ENCODE results near the gene RPS6KA4.

DNA sequence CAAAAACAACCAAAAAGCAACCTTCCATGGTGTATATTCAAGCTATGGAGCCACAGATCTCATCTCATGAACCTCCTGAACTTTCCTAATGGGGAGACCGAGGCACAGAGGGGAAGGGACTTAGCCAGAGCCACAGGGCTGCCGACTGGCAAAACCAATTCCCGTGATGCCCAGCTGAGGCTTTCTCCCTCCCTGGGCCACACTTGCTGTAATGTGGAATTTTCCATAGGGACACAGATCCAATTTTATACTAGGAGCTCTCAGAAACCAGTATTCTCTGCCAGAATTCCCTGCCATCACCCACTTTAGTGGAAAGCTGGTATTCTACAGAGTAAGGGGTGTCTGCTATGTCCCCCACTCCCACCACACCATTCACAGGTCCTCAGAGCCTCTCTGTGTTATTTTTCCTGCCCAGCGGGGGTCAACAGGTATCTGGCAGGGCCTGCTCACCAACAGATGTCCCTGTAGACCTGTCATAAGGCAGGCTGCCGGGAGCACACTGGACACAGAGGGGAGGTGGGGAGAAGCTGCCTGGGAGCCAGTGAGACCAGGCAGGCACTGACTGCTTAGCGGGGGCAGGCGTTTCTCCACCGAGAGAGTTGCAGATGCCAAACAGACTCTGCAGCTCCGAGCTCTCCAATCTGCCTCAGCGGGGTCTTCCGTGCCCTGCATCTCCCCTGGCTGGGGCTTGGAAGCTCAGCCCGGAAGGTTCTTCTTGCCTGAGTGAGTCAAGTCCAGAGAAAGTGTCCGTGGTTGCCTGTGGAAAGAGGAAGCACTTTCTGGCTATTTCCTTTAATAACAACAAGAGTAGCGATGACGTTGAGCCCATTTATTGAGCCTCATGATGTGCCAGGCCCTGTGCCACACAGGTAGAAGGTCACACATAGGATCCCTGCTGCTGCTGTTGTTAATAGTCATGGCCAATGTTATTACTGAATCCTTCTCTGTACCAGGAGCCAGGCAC, 26.3 kb downstream of the RPS6KA4 start:
- no peak for TF ChIP-seq SP1 (IDR thresholded peaks at IDR 0.05)
- no peak for TF ChIP-seq BHLHE40 (IDR thresholded peaks at IDR 0.05; ENCODE audit: borderline replicate concordance)
- TF ChIP-seq FOXA1 (IDR thresholded peaks at IDR 0.05), result no peak

All from HEK293T (cell line).